Measurements from ENCODE around the gene TEP1. TPM values are rescaled to one million over a fixed set of nuclear protein-coding genes. Genes with fewer than 3 reads are reported as not detected.

Gene TEP1
- total RNA-seq, 1 donor from 2014 or later = 38.0 TPM

GRCh38 chr14:20386276-20386855 lies 26.9 kb downstream of the TEP1 start:
- TF ChIP-seq CTCF (IDR thresholded peaks at IDR 0.05) = no peak
- no peak overlapping the region for H3K4me3 Mint-ChIP-seq (ENCODE audit: unreplicated experiment)
- H3K36me3 Mint-ChIP-seq (ENCODE audit: unreplicated experiment) = peaks cover 42% of the 10 kb centered on the region
- H3K4me1 Mint-ChIP-seq (ENCODE audit: unreplicated experiment) = no peaks in the 10 kb centered on the region
- no peaks in the 10 kb centered on the region for H3K9me3 Mint-ChIP-seq (ENCODE audit: unreplicated experiment)
- DNase-seq (ENCODE audit: extremely low spot score, unreplicated experiment) = no peak
- no peak overlapping the region for H3K27ac Mint-ChIP-seq (ENCODE audit: unreplicated experiment)
- no peaks in the 10 kb centered on the region for H3K27me3 Mint-ChIP-seq (ENCODE audit: unreplicated experiment)

GRCh38 chr14:20384886-20385285 lies 28.4 kb downstream of the TEP1 start:
- no peak overlapping the region for H3K4me3 Mint-ChIP-seq (ENCODE audit: unreplicated experiment)
- no peaks in the 10 kb centered on the region for H3K4me1 Mint-ChIP-seq (ENCODE audit: unreplicated experiment)
- H3K27ac Mint-ChIP-seq (ENCODE audit: unreplicated experiment) = no peak overlapping the region
- TF ChIP-seq CTCF (IDR thresholded peaks at IDR 0.05) = no peak
- H3K27me3 Mint-ChIP-seq (ENCODE audit: unreplicated experiment) = no peaks in the 10 kb centered on the region
- H3K9me3 Mint-ChIP-seq (ENCODE audit: unreplicated experiment) = no peaks in the 10 kb centered on the region
- peaks cover 50% of the 10 kb centered on the region for H3K36me3 Mint-ChIP-seq (ENCODE audit: unreplicated experiment)
- DNase-seq (ENCODE audit: extremely low spot score, unreplicated experiment) = no peak

- H3K9me3 Mint-ChIP-seq (ENCODE audit: unreplicated experiment) = no peaks in the 10 kb centered on the region
- H3K36me3 Mint-ChIP-seq (ENCODE audit: unreplicated experiment) = peaks cover 46% of the 10 kb centered on the region
- no peaks in the 10 kb centered on the region for H3K27me3 Mint-ChIP-seq (ENCODE audit: unreplicated experiment)
- no peaks in the 10 kb centered on the region for H3K4me1 Mint-ChIP-seq (ENCODE audit: unreplicated experiment)
- no peak overlapping the region for H3K27ac Mint-ChIP-seq (ENCODE audit: unreplicated experiment)
- H3K4me3 Mint-ChIP-seq (ENCODE audit: unreplicated experiment) = no peak overlapping the region
- DNase-seq (ENCODE audit: extremely low spot score, unreplicated experiment) = no peak
- TF ChIP-seq CTCF (IDR thresholded peaks at IDR 0.05) = no peak
Measured at GRCh38 chr14:20384321-20384720, 29.0 kb downstream of the TEP1 start.

- H3K9me3 Mint-ChIP-seq (ENCODE audit: unreplicated experiment) = no peaks in the 10 kb centered on the region
- DNase-seq (ENCODE audit: extremely low spot score, unreplicated experiment) = no peak
- H3K4me3 Mint-ChIP-seq (ENCODE audit: unreplicated experiment) = no peak overlapping the region
- no peak for TF ChIP-seq CTCF (IDR thresholded peaks at IDR 0.05)
- H3K36me3 Mint-ChIP-seq (ENCODE audit: unreplicated experiment) = peaks cover 44% of the 10 kb centered on the region
- no peaks in the 10 kb centered on the region for H3K4me1 Mint-ChIP-seq (ENCODE audit: unreplicated experiment)
- no peaks in the 10 kb centered on the region for H3K27me3 Mint-ChIP-seq (ENCODE audit: unreplicated experiment)
- no peak overlapping the region for H3K27ac Mint-ChIP-seq (ENCODE audit: unreplicated experiment)
Measured at GRCh38 chr14:20383636-20384035, 29.7 kb downstream of the TEP1 start.

- no peak for DNase-seq (ENCODE audit: extremely low spot score, unreplicated experiment)
- no peak overlapping the region for H3K4me3 Mint-ChIP-seq (ENCODE audit: unreplicated experiment)
- H3K36me3 Mint-ChIP-seq (ENCODE audit: unreplicated experiment) = peaks cover 45% of the 10 kb centered on the region
- H3K27ac Mint-ChIP-seq (ENCODE audit: unreplicated experiment) = no peak overlapping the region
- no peaks in the 10 kb centered on the region for H3K27me3 Mint-ChIP-seq (ENCODE audit: unreplicated experiment)
- TF ChIP-seq CTCF (IDR thresholded peaks at IDR 0.05) = no peak
- no peaks in the 10 kb centered on the region for H3K4me1 Mint-ChIP-seq (ENCODE audit: unreplicated experiment)
- H3K9me3 Mint-ChIP-seq (ENCODE audit: unreplicated experiment) = no peaks in the 10 kb centered on the region
Measured at GRCh38 chr14:20383032-20383431, 30.3 kb downstream of the TEP1 start.

All from osteocyte (in vitro differentiated cells).